ENCODE results near the gene ATOSB.

- TF ChIP-seq CTCF (IDR thresholded peaks at IDR 0.05), result no peak
- no peak for TF ChIP-seq POLR2A (IDR thresholded peaks at IDR 0.05)
Observed at GRCh38 chr9:35136866-35137265, 21.2 kb upstream of the ATOSB start.
